GM18526 (cell line): Measurements from ENCODE around the gene C10orf120.

ENCODE experiments used
- POLR2A ChIP-seq: IDR thresholded peaks from 3 replicates; pipeline ENCODE4 v1.6.1; 2011; ENCODE audit not compliant: insufficient read length; ENCODE audit errors: extremely low read depth

The C10orf120 gene

GRCh38 chr10:122699796-122700455 is at the start of gene C10orf120:
TSS of gene C10orf120 (minus strand) at chr10:122699846. CDS start at chr10:122699790, 56 bp downstream.
- no peak for TF ChIP-seq POLR2A

- TF ChIP-seq POLR2A = no peak
Observed at GRCh38 chr10:122748496-122748895, 48.9 kb upstream of the C10orf120 start.

GRCh38 chr10:122746408-122746807 is 46.8 kb upstream of the C10orf120 start:
- TF ChIP-seq POLR2A = no peak

- no peak for TF ChIP-seq POLR2A
Observed at GRCh38 chr10:122744257-122744656, 44.6 kb upstream of the C10orf120 start.

GRCh38 chr10:122740640-122741039 is 41.0 kb upstream of the C10orf120 start:
- TF ChIP-seq POLR2A = no peak

- no peak for TF ChIP-seq POLR2A
Observed at GRCh38 chr10:122738031-122738430, 38.4 kb upstream of the C10orf120 start.

- TF ChIP-seq POLR2A = no peak
Observed at GRCh38 chr10:122733931-122734665, 34.5 kb upstream of the C10orf120 start.

- no peak for TF ChIP-seq POLR2A
Observed at GRCh38 chr10:122733443-122733842, 33.8 kb upstream of the C10orf120 start.

- TF ChIP-seq POLR2A = no peak
Observed at GRCh38 chr10:122730238-122730637, 30.6 kb upstream of the C10orf120 start.

- no peak for TF ChIP-seq POLR2A
Observed at GRCh38 chr10:122729126-122729525, 29.5 kb upstream of the C10orf120 start.

GRCh38 chr10:122727426-122727825 is 27.8 kb upstream of the C10orf120 start:
- no peak for TF ChIP-seq POLR2A

- TF ChIP-seq POLR2A = no peak
Observed at GRCh38 chr10:122725768-122726167, 26.1 kb upstream of the C10orf120 start.

- TF ChIP-seq POLR2A = no peak
Observed at GRCh38 chr10:122725006-122725405, 25.4 kb upstream of the C10orf120 start.

- no peak for TF ChIP-seq POLR2A
Observed at GRCh38 chr10:122721111-122721510, 21.5 kb upstream of the C10orf120 start.

- TF ChIP-seq POLR2A = no peak
Observed at GRCh38 chr10:122716025-122716424, 16.4 kb upstream of the C10orf120 start.

- TF ChIP-seq POLR2A = no peak
Observed at GRCh38 chr10:122715576-122715975, 15.9 kb upstream of the C10orf120 start.
